ENCODE data around the gene MMP2.

Gene MMP2

GRCh38 chr16:55521792-55522191 lies 42.8 kb downstream of the MMP2 start:
- DNase-seq, result no peak

GRCh38 chr16:55526441-55526840 lies 47.4 kb downstream of the MMP2 start:
- no peak for DNase-seq

DNA sequence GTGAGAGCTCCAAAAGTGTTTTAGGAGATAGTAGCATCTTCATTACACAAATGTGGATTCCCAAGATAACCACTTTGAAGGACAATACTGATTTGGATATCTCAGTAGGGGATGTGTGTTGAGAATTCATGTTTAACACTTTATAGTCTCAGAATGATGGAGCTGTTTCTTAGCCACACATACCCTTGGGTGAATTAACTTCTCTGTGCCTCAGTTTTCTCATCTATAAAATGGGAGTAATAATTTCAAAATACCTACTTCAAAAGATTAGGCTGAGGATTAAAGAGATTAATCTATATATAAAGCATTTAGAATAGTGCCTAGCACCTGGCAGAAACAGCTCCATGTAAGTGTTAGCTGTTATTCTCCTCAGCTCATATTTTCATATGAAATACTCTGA lies 48.9 kb downstream of the MMP2 start:
- DNase-seq, result no peak

DNA sequence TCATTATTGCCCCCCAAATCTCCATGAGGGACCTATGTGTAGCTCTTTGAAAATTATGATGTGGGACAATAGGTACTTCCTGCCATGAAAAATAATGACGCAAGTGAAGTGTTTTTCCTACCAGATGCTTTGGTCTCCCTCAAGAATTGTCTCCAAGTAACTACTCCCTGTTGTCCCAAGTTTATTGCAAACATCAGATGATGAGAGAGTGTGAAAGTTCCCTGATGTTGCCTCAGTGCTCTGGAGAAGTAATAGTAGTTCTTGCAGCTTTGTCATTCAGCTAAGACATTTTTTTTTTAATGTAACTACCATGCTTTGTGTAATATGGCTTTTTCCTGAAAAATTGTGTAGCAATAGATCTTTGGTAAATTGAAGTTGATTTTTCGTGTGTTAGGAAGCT lies 50.0 kb downstream of the MMP2 start:
- no peak for DNase-seq

DNA sequence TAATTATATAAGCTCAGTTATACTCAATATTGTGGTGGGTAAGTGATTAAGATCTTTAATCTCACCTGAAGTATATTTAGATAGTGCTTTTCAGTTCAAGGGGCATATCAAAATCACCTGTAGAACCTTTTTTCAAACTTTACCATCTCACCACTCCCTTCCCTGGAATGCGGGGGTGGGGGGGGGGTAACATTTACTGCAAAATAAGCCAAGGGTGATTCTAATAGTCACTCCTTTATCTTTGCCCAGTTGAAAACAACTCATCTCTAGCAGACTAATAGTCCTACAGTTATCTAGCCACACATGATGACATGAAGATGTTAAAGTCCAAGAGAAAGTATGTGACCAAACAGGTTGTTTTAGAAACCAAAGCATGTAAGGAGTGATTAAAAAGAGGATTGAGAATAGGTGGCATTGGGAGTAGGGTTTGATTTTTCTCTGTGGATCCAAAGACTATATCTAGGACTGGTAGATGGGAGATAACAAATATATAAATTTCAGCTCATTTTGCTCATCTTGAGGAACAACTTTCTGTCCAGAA lies 51.4 kb downstream of the MMP2 start:
- DNase-seq, result no peak

GRCh38 chr16:55532227-55532626 lies 53.2 kb downstream of the MMP2 start:
- no peak for DNase-seq

GRCh38 chr16:55534756-55535155 lies 55.8 kb downstream of the MMP2 start:
- no peak for DNase-seq

- DNase-seq, result no peak
These were observed 60.1 kb downstream of the MMP2 start for GRCh38 chr16:55539049-55539448.

GRCh38 chr16:55539488-55539887 lies 60.5 kb downstream of the MMP2 start:
- no peak for DNase-seq

DNA sequence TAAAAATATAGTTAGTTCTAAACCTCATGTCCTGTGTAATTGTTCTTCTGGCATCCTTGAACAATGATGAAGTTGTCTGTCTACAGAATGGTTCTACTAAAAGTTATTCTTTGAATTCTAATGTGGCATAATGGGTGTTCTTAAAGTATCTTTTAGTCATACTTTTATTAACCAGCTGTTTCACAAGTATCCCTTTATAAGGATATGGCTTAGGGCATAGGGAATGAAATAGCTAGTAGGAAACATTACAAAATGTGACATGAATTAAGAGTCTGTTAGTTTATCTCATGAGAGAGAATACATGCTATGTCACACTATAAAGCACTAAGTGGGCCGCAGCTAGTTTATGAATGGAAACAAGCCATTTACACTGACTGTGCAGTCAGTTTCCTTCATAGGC lies 61.2 kb downstream of the MMP2 start:
- DNase-seq, result no peak

DNA sequence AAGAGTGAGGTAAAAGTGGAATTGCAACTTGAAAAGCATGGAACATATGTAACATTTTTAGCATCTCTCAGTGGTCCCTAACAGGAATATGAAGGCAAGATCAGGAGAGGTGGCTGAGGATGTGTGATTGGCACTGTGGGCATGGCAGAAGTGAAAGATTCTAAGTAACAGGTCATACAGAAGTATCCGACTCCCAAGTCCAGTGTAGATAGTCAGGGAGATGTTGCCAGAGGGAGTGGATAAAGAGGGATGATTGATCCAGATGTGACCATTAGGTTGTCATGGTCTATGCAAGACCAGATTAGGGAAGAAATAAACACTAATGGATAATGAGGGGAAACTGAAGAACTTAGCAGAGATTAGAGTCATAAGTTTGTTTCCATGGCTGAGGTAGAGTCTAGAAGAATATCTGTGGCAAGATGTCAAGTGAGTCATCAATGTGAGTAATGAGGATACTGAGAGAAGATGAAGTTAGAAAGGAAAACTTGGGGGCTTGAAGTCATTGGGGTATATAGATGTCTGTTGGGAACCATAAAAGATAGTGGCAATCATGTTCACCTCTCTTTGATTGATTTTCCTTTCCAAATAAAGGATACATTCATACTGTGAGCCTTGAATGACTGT lies 63.6 kb downstream of the MMP2 start:
- no peak for DNase-seq

DNA sequence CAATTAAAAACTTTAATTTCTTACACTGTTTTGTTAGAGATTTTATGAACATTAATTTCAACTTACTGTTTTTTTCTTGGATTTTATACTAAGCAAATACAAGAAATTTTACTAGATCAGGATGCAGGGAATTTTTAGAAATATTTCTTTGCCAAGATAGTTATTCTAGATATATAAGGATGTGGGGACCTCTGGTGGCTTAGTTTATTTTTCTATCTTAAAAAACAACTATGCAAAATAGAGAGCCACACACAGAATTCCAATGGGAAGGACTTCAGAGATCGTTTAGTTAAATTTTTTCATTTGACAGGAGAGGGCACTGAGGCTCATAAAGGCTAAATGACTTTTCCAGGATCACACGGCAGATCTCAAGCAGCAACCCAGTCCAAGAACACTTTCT lies 64.5 kb downstream of the MMP2 start:
- no peak for DNase-seq

- no peak for DNase-seq
These were observed 73.6 kb downstream of the MMP2 start for GRCh38 chr16:55552621-55553020.

DNA sequence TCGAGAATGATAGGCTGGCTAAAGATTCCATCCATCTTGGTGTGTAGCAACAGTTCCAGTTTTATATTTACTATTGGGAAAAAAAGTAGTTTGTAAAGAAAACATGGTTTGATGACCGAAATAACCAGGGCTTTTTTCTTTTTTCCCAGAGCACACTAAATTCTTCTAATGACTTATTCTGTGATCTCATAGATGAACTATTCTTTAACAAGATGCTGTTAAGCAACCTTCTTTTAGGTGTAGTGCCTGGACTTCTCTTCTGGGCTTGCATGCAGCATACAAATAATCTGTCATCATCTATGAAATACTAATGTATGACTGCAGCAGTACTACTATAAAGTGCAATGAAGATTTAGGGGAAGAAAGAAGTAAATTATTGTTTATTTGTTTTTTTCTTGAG lies 76.4 kb downstream of the MMP2 start:
- DNase-seq, result no peak

Measured in stimulated activated CD4-positive, alpha-beta T cell treated with anti-CD3 and anti-CD28 coated beads, Interleukin-2, amount 100 ng/mL, for 24 hours (primary cell).